Vagina (tissue), 2 donors: ENCODE data around the gene FMO5. TPM values are rescaled to one million over a fixed set of nuclear protein-coding genes. Genes with fewer than 3 reads are reported as not detected.

Experiments used
- DNase-seq, 2 donors: peaks; one replicate each; pipeline ENCODE4 v3.0.0-alpha.2; 2017; ENCODE audit errors: extremely low spot score in 2 of 2
- H3K27ac ChIP-seq: fragments of 200-600 bp; sonication (generic); one replicate; pipeline ENCODE4 v1.5.1; 2019
- H3K27me3 ChIP-seq: fragments of 200-600 bp; sonication (generic); one replicate; pipeline ENCODE4 v1.5.1; 2019
- H3K36me3 ChIP-seq, 2 donors: fragments of 200-600 bp; sonication (generic); one replicate each; pipeline ENCODE4 v1.5.1; 2017 to 2019
- H3K4me1 ChIP-seq: fragments of 200-600 bp; sonication (generic); one replicate; pipeline ENCODE4 v1.5.1; 2019
- H3K4me3 ChIP-seq, 2 donors: fragments of 200-600 bp; sonication (generic); 1 replicate in 1 of 2; 2 replicates in 1 of 2; pipeline ENCODE4 v1.5.1; 2016 to 2019
- H3K9me3 ChIP-seq: fragments of 200-600 bp; sonication (generic); one replicate; pipeline ENCODE4 v1.5.1; 2019
- CTCF ChIP-seq, 3 experiments: fragments of 450-650 bp in 2 of 3; fragments of 200-600 bp in 1 of 3; sonication (generic) in 1 of 3; IDR thresholded peaks; one replicate each; pipeline ENCODE4 v1.5.1; 2017 to 2019; ENCODE audit warnings: antibody characterized with exemption in 3 of 3, mild to moderate bottlenecking in 2 of 3, moderate library complexity in 2 of 3
- POLR2A ChIP-seq, 2 donors: fragments of 450-650 bp; IDR thresholded peaks; one replicate each; pipeline ENCODE4 v1.6.1; 2017; ENCODE audit warnings: antibody characterized with exemption in 2 of 2, mild to moderate bottlenecking in 2 of 2, moderate library complexity in 2 of 2
- POLR2AphosphoS5 ChIP-seq, 2 donors: sonication (generic); formaldehyde crosslinking; IDR thresholded peaks; one replicate each; pipeline ENCODE4 v1.9.0; 2017; ENCODE audit warnings: antibody characterized with exemption in 2 of 2, mild to moderate bottlenecking in 2 of 2, low read depth in 1 of 2; ENCODE audit not compliant: insufficient read depth in 1 of 2
- intact Hi-C: fragments of 100-400 bp; cut with DNase I; formaldehyde crosslinking; loops from one replicate; pipeline ENCODE4 v1.15.1; 2023
- total RNA-seq: library from RNA; depleted of rRNA; stranded (reverse); fragments of >200 nt; gene quantifications from one replicate; pipeline ENCODE4 v1.2.3, GENCODE V29; 2016

FMO5 gene
- total RNA-seq, 1 donor from 2014 or later, result 3.4 TPM

- Histone ChIP-seq H3K4me1 (no peaks in the 10 kb centered on the region), H3K9me3 (no peaks in the 10 kb centered on the region), H3K27ac (no peak overlapping the region), H3K27me3 (no peaks in the 10 kb centered on the region), H3K4me3 (no peak overlapping the region), H3K36me3 (peaks cover 0 to 5% of the 10 kb centered on the region in 2 donors)
- intact Hi-C loops, result no loop called here
- TF ChIP-seq POLR2AphosphoS5 (IDR thresholded peaks at IDR 0.05; ENCODE audit: insufficient read depth in 1 of 2, low read depth in 1 of 2), result no peak
- TF ChIP-seq CTCF (IDR thresholded peaks at IDR 0.05), result no peak
- TF ChIP-seq POLR2A (IDR thresholded peaks at IDR 0.05), result no peak
- no peak for DNase-seq
Observed at GRCh38 chr1:147151244-147151643, 73.9 kb downstream of the FMO5 start.

DNA sequence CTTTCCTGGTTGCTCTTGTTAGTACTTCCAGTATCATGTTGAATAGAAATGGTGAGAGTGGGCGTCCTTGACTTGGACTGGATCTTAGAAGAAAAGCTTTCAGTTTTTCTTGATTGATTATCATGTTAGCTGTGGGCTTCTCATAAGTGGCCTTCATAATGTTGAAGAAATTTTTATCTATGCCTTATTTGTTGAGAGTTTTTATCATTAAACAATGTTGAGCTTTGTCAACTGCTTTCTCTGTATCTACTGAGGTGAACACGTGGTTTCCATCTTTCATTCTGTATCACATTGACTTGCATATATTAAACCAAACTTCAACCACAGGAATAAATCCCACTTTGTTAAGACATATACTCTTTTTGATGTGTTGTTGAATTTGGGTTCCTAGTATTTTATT is 82.3 kb downstream of the FMO5 start:
- H3K36me3 ChIP-seq, result no peaks in the 10 kb centered on the region
- H3K27me3 ChIP-seq, result no peaks in the 10 kb centered on the region
- H3K4me3 ChIP-seq, result no peak overlapping the region
- TF ChIP-seq POLR2A (IDR thresholded peaks at IDR 0.05) (no peak), CTCF (IDR thresholded peaks at IDR 0.05) (no peak), POLR2AphosphoS5 (IDR thresholded peaks at IDR 0.05; ENCODE audit: insufficient read depth in 1 of 2, low read depth in 1 of 2) (no peak)
- intact Hi-C loops, result no loop called here
- H3K4me1 ChIP-seq, result no peaks in the 10 kb centered on the region
- H3K27ac ChIP-seq, result no peak overlapping the region
- no peak for DNase-seq
- H3K9me3 ChIP-seq, result no peaks in the 10 kb centered on the region

Other genes starting within 250 kb of the FMO5 start
- gene PRKAB2, start 52.9 kb downstream of the FMO5 start, total RNA-seq, result 25.0 TPM
- gene CHD1L, start 17.3 kb upstream of the FMO5 start, total RNA-seq, result 22.3 TPM